GM18951 (cell line): ENCODE data around the gene LPAR1.

ENCODE experiments used
- POLR2A ChIP-seq: IDR thresholded peaks from 4 replicates; pipeline ENCODE4 v1.6.1; 2011; ENCODE audit warnings: mild to moderate bottlenecking; ENCODE audit not compliant: insufficient read length, insufficient read depth; ENCODE audit errors: extremely low read depth
- in situ Hi-C: fragments of 300-500 bp; cut with MboI; formaldehyde crosslinking; loops from one replicate; pipeline ENCODE4 v1.12.0; 2022; ENCODE audit warnings: low sequenced_read_pairs, mixed read lengths, inconsistent platforms; ENCODE audit not compliant: unreplicated experiment

The LPAR1 gene

GRCh38 chr9:111056538-111056937 lies 18.3 kb upstream of the LPAR1 start:
- no peak for TF ChIP-seq POLR2A

GRCh38 chr9:111052791-111053190 lies 14.5 kb upstream of the LPAR1 start:
- in situ Hi-C loops, result no loop called here
- TF ChIP-seq POLR2A, result no peak

More at GRCh38 chr9:111056538-111056937, 18.3 kb upstream of the LPAR1 start:
- in situ Hi-C loops, result no loop called here

GRCh38 chr9:111051400-111051799 lies 13.1 kb upstream of the LPAR1 start:
- in situ Hi-C loops, result no loop called here
- TF ChIP-seq POLR2A, result no peak

- in situ Hi-C loops, result no loop called here
These were observed 12.5 kb upstream of the LPAR1 start for GRCh38 chr9:111050819-111051218.

GRCh38 chr9:111047287-111047686 lies 9.0 kb upstream of the LPAR1 start:
- in situ Hi-C loops, result loop anchor here (25.0 kb wide), 1 partner anchor 240 kb away; no protein-coding TSS in a partner anchor

More at GRCh38 chr9:111050819-111051218, 12.5 kb upstream of the LPAR1 start:
- no peak for TF ChIP-seq POLR2A

- TF ChIP-seq POLR2A, result no peak
- in situ Hi-C loops, result loop anchor here (25.0 kb wide), 1 partner anchor 245 kb away; no protein-coding TSS in a partner anchor
These were observed 3.6 kb upstream of the LPAR1 start for GRCh38 chr9:111041902-111042301.

- no peak for TF ChIP-seq POLR2A
- in situ Hi-C loops, result loop anchor here (25.0 kb wide), 1 partner anchor 247 kb away; no protein-coding TSS in a partner anchor
These were observed 2.2 kb upstream of the LPAR1 start for GRCh38 chr9:111040494-111040893.

- in situ Hi-C loops, result loop anchor here (25.0 kb wide), 1 partner anchor 248 kb away; no protein-coding TSS in a partner anchor
These were observed 1.1 kb upstream of the LPAR1 start for GRCh38 chr9:111039231-111039906.

GRCh38 chr9:111037708-111038330 lies 451 bp downstream of the LPAR1 start:
- TF ChIP-seq POLR2A, result no peak
- in situ Hi-C loops, result loop anchor here (25.0 kb wide), 1 partner anchor 249 kb away; no protein-coding TSS in a partner anchor

More at GRCh38 chr9:111039231-111039906, 1.1 kb upstream of the LPAR1 start:
- TF ChIP-seq POLR2A, result no peak

- TF ChIP-seq POLR2A, result no peak
- in situ Hi-C loops, result loop anchor here (25.0 kb wide), 1 partner anchor 250 kb away; no protein-coding TSS in a partner anchor
These were observed 938 bp downstream of the LPAR1 start for GRCh38 chr9:111037356-111037707.

- in situ Hi-C loops, result loop anchor here (25.0 kb wide), 1 partner anchor 250 kb away; no protein-coding TSS in a partner anchor
- no peak for TF ChIP-seq POLR2A
These were observed 1.3 kb downstream of the LPAR1 start for GRCh38 chr9:111036946-111037345.

GRCh38 chr9:111036429-111036789 lies 1.9 kb downstream of the LPAR1 start:
- in situ Hi-C loops, result loop anchor here (25.0 kb wide), 1 partner anchor 251 kb away; no protein-coding TSS in a partner anchor
- no peak for TF ChIP-seq POLR2A

- TF ChIP-seq POLR2A, result no peak
- in situ Hi-C loops, result loop anchor here (25.0 kb wide), 1 partner anchor 252 kb away; no protein-coding TSS in a partner anchor
These were observed 2.5 kb downstream of the LPAR1 start for GRCh38 chr9:111035543-111036428.
